PC-9 (cell line): ENCODE measurements around the gene PWWP2B. TPM values are rescaled to one million over a fixed set of nuclear protein-coding genes. Genes with fewer than 3 reads are reported as not detected.

Experiments used
- BruUV-seq: library from RNA; stranded (reverse); fragments of 400-500 nt; replicated peaks from 2 replicates; lab custom pipeline; 2021; lab: Mats Ljungman, UMichigan
- CTCF ChIA-PET: fragments of 300-600 bp; sonication (Branson Sonifier 250); formaldehyde crosslinking; loops from one replicate; lab custom pipeline; 2022; ENCODE audit warnings: antibody characterized with exemption; lab: Charles Lee
- POLR2A ChIA-PET: fragments of 300-600 bp; sonication (Branson Sonifier 250); formaldehyde crosslinking; loops from one replicate; lab custom pipeline; 2022; ENCODE audit warnings: antibody characterized with exemption; ENCODE audit not compliant: unreplicated experiment; lab: Charles Lee
- DNase-seq, 2 experiments: peaks; one replicate each; pipeline versions ENCODE4 v3.0.0 to v3.0.0-alpha.2; 2015 to 2022; ENCODE audit warnings: mixed read lengths in 1 of 2
- H2AFZ ChIP-seq: fragments of 200-600 bp; sonication (generic); 2 replicates; pipeline ENCODE4 v1.8.1; 2017; ENCODE audit warnings: antibody characterized with exemption
- H3F3A ChIP-seq: fragments of 200-600 bp; sonication (generic); 2 replicates; pipeline ENCODE4 v1.8.1; 2017; ENCODE audit warnings: antibody characterized with exemption, mild to moderate bottlenecking, low read depth; ENCODE audit not compliant: insufficient read depth
- H3K27ac ChIP-seq: fragments of 200-600 bp; sonication (generic); 2 replicates; pipeline ENCODE4 v1.6.1; 2016; ENCODE audit warnings: mixed run types
- H3K27me3 ChIP-seq: fragments of 200-600 bp; sonication (generic); 2 replicates; pipeline ENCODE4 v1.6.1; 2016; ENCODE audit warnings: low read depth, mixed run types; ENCODE audit not compliant: insufficient read depth
- H3K36me3 ChIP-seq: fragments of 200-600 bp; sonication (generic); 2 replicates; pipeline ENCODE4 v1.6.1; 2016; ENCODE audit warnings: low read depth, mixed run types
- H3K4me1 ChIP-seq: fragments of 200-600 bp; sonication (generic); replicated peaks from 2 replicates; pipeline ENCODE4 v1.6.1; 2016; ENCODE audit warnings: mixed run types; ENCODE audit not compliant: insufficient read depth
- H3K4me2 ChIP-seq: fragments of 200-600 bp; sonication (generic); 2 replicates; pipeline ENCODE4 v1.6.1; 2017; ENCODE audit warnings: mixed run types
- H3K4me3 ChIP-seq: fragments of 200-600 bp; sonication (generic); 2 replicates; pipeline ENCODE4 v1.6.1; 2016; ENCODE audit warnings: mixed run types
- H3K79me2 ChIP-seq: fragments of 200-600 bp; sonication (generic); 2 replicates; pipeline ENCODE4 v1.6.1; 2017; ENCODE audit warnings: low read depth, mixed run types
- H3K9me2 ChIP-seq: fragments of 200-600 bp; sonication (generic); 2 replicates; pipeline ENCODE4 v1.8.1; 2017; ENCODE audit warnings: mild to moderate bottlenecking; ENCODE audit not compliant: insufficient read depth
- H3K9me3 ChIP-seq: fragments of 200-600 bp; sonication (generic); 2 replicates; pipeline ENCODE4 v1.8.1; 2016; ENCODE audit warnings: low read depth; ENCODE audit not compliant: insufficient read depth
- H4K20me1 ChIP-seq: fragments of 200-600 bp; sonication (generic); 2 replicates; pipeline ENCODE4 v1.8.1; 2017; ENCODE audit not compliant: insufficient read depth
- CTCF ChIP-seq: fragments of 200-600 bp; sonication (generic); conservative IDR thresholded peaks from 2 replicates; pipeline ENCODE4 v1.6.1; 2017; ENCODE audit warnings: mixed run types, antibody characterized with exemption, mild to moderate bottlenecking, moderate library complexity
- EZH2 ChIP-seq: fragments of 200-600 bp; sonication (generic); IDR thresholded peaks from 2 replicates; pipeline ENCODE4 v1.8.0; 2017; ENCODE audit warnings: antibody characterized with exemption, low read depth
- intact Hi-C: fragments of 100-400 bp; cut with micrococcal nuclease; formaldehyde crosslinking; loops from one replicate; pipeline ENCODE4 v1.10.0; 2022; ENCODE audit not compliant: unreplicated experiment
- total RNA-seq: library from RNA; stranded (reverse); gene quantifications from 2 replicates; pipeline ENCODE4 v1.2.3, GENCODE V29; 2021

PWWP2B gene
- total RNA-seq, 1 experiment from 2014 or later, result 16.9 TPM

GRCh38 chr10:132390921-132391675 is 5.9 kb upstream of the PWWP2B start:
- no peak overlapping the region for H3K4me2 ChIP-seq
- H3K79me2 ChIP-seq, result no peaks in the 10 kb centered on the region
- no peaks in the 10 kb centered on the region; the same call in 1 of the 2 replicates for H3F3A ChIP-seq
- ChIA-PET POLR2A (no interaction called here), CTCF (no interaction called here)
- H3K4me3 ChIP-seq, result no peak overlapping the region
- no peak overlapping the region for H3K27ac ChIP-seq
- BruUV-seq, result no TSS peak
- DNase-seq, result no peak
- H3K9me3 ChIP-seq, result no peaks in the 10 kb centered on the region
- no peak overlapping the region for H2AFZ ChIP-seq
- H3K9me2 ChIP-seq, result no peaks in the 10 kb centered on the region
- intact Hi-C loops, result no loop called here
- H3K27me3 ChIP-seq, result no peaks in the 10 kb centered on the region
- TF ChIP-seq CTCF (no peak), EZH2 (no peak)
- H4K20me1 ChIP-seq, result no peaks in the 10 kb centered on the region
- H3K36me3 ChIP-seq, result no peaks in the 10 kb centered on the region
- peaks cover 18% of the 10 kb centered on the region for H3K4me1 ChIP-seq

GRCh38 chr10:132391676-132392020 is 5.4 kb upstream of the PWWP2B start:
- Histone ChIP-seq H2AFZ (no peak overlapping the region), H3K9me3 (no peaks in the 10 kb centered on the region), H4K20me1 (no peaks in the 10 kb centered on the region), H3K27me3 (no peaks in the 10 kb centered on the region), H3K27ac (no peak overlapping the region), H3K4me1 (peaks cover 18% of the 10 kb centered on the region), H3K79me2 (no peaks in the 10 kb centered on the region), H3K9me2 (no peaks in the 10 kb centered on the region), H3F3A (no peaks in the 10 kb centered on the region; the same call in 1 of the 2 replicates), H3K4me2 (no peak overlapping the region), H3K36me3 (no peaks in the 10 kb centered on the region), H3K4me3 (no peak overlapping the region)
- intact Hi-C loops, result no loop called here
- no peak for DNase-seq
- no TSS peak for BruUV-seq
- CTCF ChIA-PET, result no interaction called here
- no peak for TF ChIP-seq EZH2
- no peak for TF ChIP-seq CTCF
- POLR2A ChIA-PET, result no interaction called here

- ChIA-PET POLR2A (no interaction called here), CTCF (no interaction called here)
- intact Hi-C loops, result no loop called here
- TF ChIP-seq CTCF (no peak), EZH2 (no peak)
- no peak for DNase-seq
- H3K79me2 ChIP-seq, result no peaks in the 10 kb centered on the region
- H3K4me1 ChIP-seq, result peaks cover 18% of the 10 kb centered on the region
- BruUV-seq, result no TSS peak
- H3K36me3 ChIP-seq, result no peaks in the 10 kb centered on the region
- no peak overlapping the region for H2AFZ ChIP-seq
- H3K27ac ChIP-seq, result no peak overlapping the region
- no peaks in the 10 kb centered on the region for H3K27me3 ChIP-seq
- no peak overlapping the region for H3K4me2 ChIP-seq
- H3K4me3 ChIP-seq, result no peak overlapping the region
- H3K9me3 ChIP-seq, result no peaks in the 10 kb centered on the region
- H4K20me1 ChIP-seq, result no peaks in the 10 kb centered on the region
- H3F3A ChIP-seq, result no peaks in the 10 kb centered on the region; the same call in 1 of the 2 replicates
- H3K9me2 ChIP-seq, result no peaks in the 10 kb centered on the region
Measured at GRCh38 chr10:132392184-132392800, 4.7 kb upstream of the PWWP2B start.
